ENCODE measurements around the gene CANT1. TPM values are rescaled to one million over a fixed set of nuclear protein-coding genes. Genes with fewer than 3 reads are reported as not detected.

CANT1 gene
- total RNA-seq, 5 donors from 2014 or later (not counting 1 experiment from before 2014, with no cell fraction given), result 46.2 to 63.1 (median 57.7) TPM

GRCh38 chr17:79039171-79039570, 29.6 kb upstream of the CANT1 start:
- ATAC-seq (replicated peaks in 1 of 4) (no peak), DNase-seq (no peak)
- Mint-ChIP-seq H3K4me1 (peaks cover 0 to 5% (median 0%) of the 10 kb centered on the region in 3 donors), H3K36me3 (no peaks in the 10 kb centered on the region), H3K27me3 (peaks cover 0 to 2% of the 10 kb centered on the region in 2 donors), H3K27ac (no peak overlapping the region), H3K4me3 (no peak overlapping the region), H3K9me3 (no peaks in the 10 kb centered on the region)
- ChIA-PET CTCF (no interaction called here), POLR2A (no interaction called here)
- WGBS (ENCODE audit: insufficient coverage), result 100% methylated on average over 2 of the region's 8 CpGs
- no peaks in the 10 kb centered on the region for H3K9me3 ChIP-seq
- H3K27me3 ChIP-seq (replicated peaks in 1 of 2; ENCODE audit: control insufficient read depth in 2 of 2, extremely low read depth in 1 of 2, insufficient read depth in 2 of 2, low read length in 1 of 2), result peaks cover 0 to 15% of the 10 kb centered on the region in 2 experiments
- no peaks in the 10 kb centered on the region for H3K4me1 ChIP-seq (ENCODE audit: control insufficient read depth in 1 of 2, extremely low read depth in 1 of 2, insufficient read depth in 2 of 2, low read length in 2 of 2)
- no peaks in the 10 kb centered on the region for H3K36me3 ChIP-seq (ENCODE audit: control insufficient read depth in 2 of 2, extremely low read depth in 1 of 2, insufficient read depth in 1 of 2, low read length in 1 of 2)
- no peak overlapping the region for H3K27ac ChIP-seq (ENCODE audit: low read length)
- no peak overlapping the region for H3K4me3 ChIP-seq (ENCODE audit: control insufficient read depth in 1 of 2, extremely low read depth in 1 of 2, low read length in 1 of 2)

GRCh38 chr17:79038545-79039135, 29.1 kb upstream of the CANT1 start:
- Histone ChIP-seq H3K4me3 (ENCODE audit: control insufficient read depth in 1 of 2, extremely low read depth in 1 of 2, low read length in 1 of 2) (no peak overlapping the region), H3K27me3 (replicated peaks in 1 of 2; ENCODE audit: control insufficient read depth in 2 of 2, extremely low read depth in 1 of 2, insufficient read depth in 2 of 2, low read length in 1 of 2) (peaks cover 0 to 14% of the 10 kb centered on the region in 2 experiments), H3K27ac (ENCODE audit: low read length) (no peak overlapping the region), H3K36me3 (ENCODE audit: control insufficient read depth in 2 of 2, extremely low read depth in 1 of 2, insufficient read depth in 1 of 2, low read length in 1 of 2) (no peaks in the 10 kb centered on the region), H3K9me3 (no peaks in the 10 kb centered on the region), H3K4me1 (ENCODE audit: control insufficient read depth in 1 of 2, extremely low read depth in 1 of 2, insufficient read depth in 2 of 2, low read length in 2 of 2) (no peaks in the 10 kb centered on the region)
- Mint-ChIP-seq H3K4me1 (peaks cover 0 to 5% (median 0%) of the 10 kb centered on the region in 3 donors), H3K9me3 (no peaks in the 10 kb centered on the region), H3K27me3 (peaks cover 0 to 2% of the 10 kb centered on the region in 2 donors), H3K36me3 (no peaks in the 10 kb centered on the region), H3K4me3 (no peak overlapping the region), H3K27ac (no peak overlapping the region)
- ChIA-PET CTCF (no interaction called here), POLR2A (no interaction called here)
- DNase-seq (no peak), ATAC-seq (replicated peaks in 1 of 4) (no peak)
- 62% methylated on average over 2 of the region's 8 CpGs for WGBS (ENCODE audit: insufficient coverage)

GRCh38 chr17:79036596-79036995, 27.0 kb upstream of the CANT1 start:
- no peaks in the 10 kb centered on the region for H3K4me1 ChIP-seq (ENCODE audit: control insufficient read depth in 1 of 2, extremely low read depth in 1 of 2, insufficient read depth in 2 of 2, low read length in 2 of 2)
- Mint-ChIP-seq H3K36me3 (no peaks in the 10 kb centered on the region), H3K9me3 (no peaks in the 10 kb centered on the region), H3K4me1 (no peaks in the 10 kb centered on the region), H3K27ac (no peak overlapping the region), H3K4me3 (no peak overlapping the region), H3K27me3 (peaks cover 8 to 12% of the 10 kb centered on the region in 2 donors)
- no peak overlapping the region for H3K27ac ChIP-seq (ENCODE audit: low read length)
- H3K4me3 ChIP-seq (ENCODE audit: control insufficient read depth in 1 of 2, extremely low read depth in 1 of 2, low read length in 1 of 2), result no peak overlapping the region
- no CpG with 5 or more reads among the region's 3 CpGs for WGBS (ENCODE audit: insufficient coverage)
- no peaks in the 10 kb centered on the region for H3K36me3 ChIP-seq (ENCODE audit: control insufficient read depth in 2 of 2, extremely low read depth in 1 of 2, insufficient read depth in 1 of 2, low read length in 1 of 2)
- peaks cover 0 to 24% of the 10 kb centered on the region in 2 experiments for H3K27me3 ChIP-seq (replicated peaks in 1 of 2; ENCODE audit: control insufficient read depth in 2 of 2, extremely low read depth in 1 of 2, insufficient read depth in 2 of 2, low read length in 1 of 2)
- POLR2A ChIA-PET, result interaction anchor here in 1 of 2 donors (0.5 kb wide), 1 partner anchor 27 kb away, joined by 4 read pairs; the partner anchor contains the start of gene CANT1
- CTCF ChIA-PET, result no interaction called here
- H3K9me3 ChIP-seq, result no peaks in the 10 kb centered on the region
- DNase-seq (no peak), ATAC-seq (replicated peaks in 1 of 4) (no peak)

- Histone ChIP-seq H3K9me3 (no peaks in the 10 kb centered on the region), H3K4me1 (ENCODE audit: control insufficient read depth in 1 of 2, extremely low read depth in 1 of 2, insufficient read depth in 2 of 2, low read length in 2 of 2) (no peaks in the 10 kb centered on the region), H3K36me3 (ENCODE audit: control insufficient read depth in 2 of 2, extremely low read depth in 1 of 2, insufficient read depth in 1 of 2, low read length in 1 of 2) (no peaks in the 10 kb centered on the region), H3K27ac (ENCODE audit: low read length) (no peak overlapping the region), H3K4me3 (ENCODE audit: control insufficient read depth in 1 of 2, extremely low read depth in 1 of 2, low read length in 1 of 2) (no peak overlapping the region), H3K27me3 (replicated peaks in 1 of 2; ENCODE audit: control insufficient read depth in 2 of 2, extremely low read depth in 1 of 2, insufficient read depth in 2 of 2, low read length in 1 of 2) (peaks cover 0 to 27% of the 10 kb centered on the region in 2 experiments)
- ChIA-PET CTCF (no interaction called here), POLR2A (no interaction called here)
- no peak overlapping the region for H3K4me3 Mint-ChIP-seq
- no peaks in the 10 kb centered on the region for H3K4me1 Mint-ChIP-seq
- DNase-seq, result no peak
- no peaks in the 10 kb centered on the region for H3K36me3 Mint-ChIP-seq
- ATAC-seq (replicated peaks in 1 of 4), result no peak
- H3K9me3 Mint-ChIP-seq, result no peaks in the 10 kb centered on the region
- H3K27ac Mint-ChIP-seq, result no peak overlapping the region
- peaks cover 12 to 16% of the 10 kb centered on the region in 2 donors for H3K27me3 Mint-ChIP-seq
- WGBS (ENCODE audit: insufficient coverage), result 80% methylated on average over 2 of the region's 6 CpGs
These were observed 26.6 kb upstream of the CANT1 start for GRCh38 chr17:79036181-79036580.

- H3K36me3 Mint-ChIP-seq, result no peaks in the 10 kb centered on the region
- Histone ChIP-seq H3K27ac (ENCODE audit: low read length) (no peak overlapping the region), H3K36me3 (ENCODE audit: control insufficient read depth in 2 of 2, extremely low read depth in 1 of 2, insufficient read depth in 1 of 2, low read length in 1 of 2) (no peaks in the 10 kb centered on the region), H3K9me3 (no peaks in the 10 kb centered on the region), H3K4me3 (ENCODE audit: control insufficient read depth in 1 of 2, extremely low read depth in 1 of 2, low read length in 1 of 2) (no peak overlapping the region), H3K4me1 (ENCODE audit: control insufficient read depth in 1 of 2, extremely low read depth in 1 of 2, insufficient read depth in 2 of 2, low read length in 2 of 2) (no peaks in the 10 kb centered on the region), H3K27me3 (replicated peaks in 1 of 2; ENCODE audit: control insufficient read depth in 2 of 2, extremely low read depth in 1 of 2, insufficient read depth in 2 of 2, low read length in 1 of 2) (peaks cover 0 to 29% of the 10 kb centered on the region in 2 experiments)
- no peak for DNase-seq
- peaks cover 14 to 16% of the 10 kb centered on the region in 2 donors for H3K27me3 Mint-ChIP-seq
- no peak for ATAC-seq (replicated peaks in 1 of 4)
- no peaks in the 10 kb centered on the region for H3K4me1 Mint-ChIP-seq
- WGBS (ENCODE audit: insufficient coverage), result 82% methylated on average over 2 of the region's 6 CpGs
- ChIA-PET POLR2A (no interaction called here), CTCF (no interaction called here)
- H3K4me3 Mint-ChIP-seq, result no peak overlapping the region
- no peaks in the 10 kb centered on the region for H3K9me3 Mint-ChIP-seq
- H3K27ac Mint-ChIP-seq, result no peak overlapping the region
These were observed 26.1 kb upstream of the CANT1 start for GRCh38 chr17:79035686-79036085.

GRCh38 chr17:79034931-79035485, 25.4 kb upstream of the CANT1 start:
- no peak overlapping the region for H3K27ac ChIP-seq (ENCODE audit: low read length)
- H3K4me1 ChIP-seq (ENCODE audit: control insufficient read depth in 1 of 2, extremely low read depth in 1 of 2, insufficient read depth in 2 of 2, low read length in 2 of 2), result no peaks in the 10 kb centered on the region
- Mint-ChIP-seq H3K27me3 (peaks cover 14 to 21% of the 10 kb centered on the region in 2 donors), H3K4me1 (no peaks in the 10 kb centered on the region), H3K9me3 (no peaks in the 10 kb centered on the region), H3K27ac (no peak overlapping the region), H3K4me3 (no peak overlapping the region), H3K36me3 (no peaks in the 10 kb centered on the region)
- no peak for DNase-seq
- POLR2A ChIA-PET, result no interaction called here
- no peak overlapping the region for H3K4me3 ChIP-seq (ENCODE audit: control insufficient read depth in 1 of 2, extremely low read depth in 1 of 2, low read length in 1 of 2)
- H3K36me3 ChIP-seq (ENCODE audit: control insufficient read depth in 2 of 2, extremely low read depth in 1 of 2, insufficient read depth in 1 of 2, low read length in 1 of 2), result no peaks in the 10 kb centered on the region
- ATAC-seq (replicated peaks in 1 of 4), result no peak
- CTCF ChIA-PET, result no interaction called here
- 58% methylated on average over 3 of the region's 8 CpGs for WGBS (ENCODE audit: insufficient coverage)
- H3K9me3 ChIP-seq, result no peaks in the 10 kb centered on the region
- H3K27me3 ChIP-seq (replicated peaks in 1 of 2; ENCODE audit: control insufficient read depth in 2 of 2, extremely low read depth in 1 of 2, insufficient read depth in 2 of 2, low read length in 1 of 2), result peaks cover 0 to 29% of the 10 kb centered on the region in 2 experiments
